Upper lobe of right lung (tissue), 1 donor: ENCODE results near the gene JMJD8. TPM values are rescaled to one million over a fixed set of nuclear protein-coding genes. Genes with fewer than 3 reads are reported as not detected.

ENCODE experiments used
- ATAC-seq: fragments of 200-7000 bp; cut with Tn5 transposase; one replicate; pipeline ENCODE4 v1.9.1; 2020; ENCODE audit warnings: mild to moderate bottlenecking, moderate library complexity
- DNase-seq: peaks from one replicate; pipeline ENCODE4 v3.0.0-alpha.2; 2020
- H3K27ac ChIP-seq: fragments of 200-600 bp; one replicate; pipeline ENCODE4 v1.8.0; 2022
- H3K27me3 ChIP-seq: fragments of 200-600 bp; one replicate; pipeline ENCODE4 v1.8.0; 2022; ENCODE audit warnings: mild to moderate bottlenecking
- H3K36me3 ChIP-seq: fragments of 200-600 bp; one replicate; pipeline ENCODE4 v1.8.0; 2022
- H3K4me1 ChIP-seq: fragments of 200-600 bp; one replicate; pipeline ENCODE4 v1.8.0; 2022
- H3K4me3 ChIP-seq: fragments of 200-600 bp; one replicate; pipeline ENCODE4 v1.8.0; 2022; ENCODE audit warnings: mild to moderate bottlenecking
- H3K9me3 ChIP-seq: fragments of 200-600 bp; one replicate; pipeline ENCODE4 v1.8.0; 2022
- intact Hi-C: fragments of 100-400 bp; cut with DNase I; formaldehyde crosslinking; loops from one replicate; pipeline ENCODE4 v1.11.0; 2022
- total RNA-seq: library from RNA; stranded (reverse); fragmentation: NEBNext Ultra II Directional; extraction: Animal tissue kit (Norgen Biotek cat#: 25700); gene quantifications from one replicate; pipeline ENCODE4 v1.2.1, GENCODE V29; 2021
- TF ChIP-seq, protein P1 (sequence below): fragments of 200-600 bp; IDR thresholded peaks from one replicate; pipeline ENCODE4 v1.8.0; 2022; ENCODE audit warnings: antibody characterized with exemption
- donor health status: DM: no; HTN: yes; CAD: no; lungs with severe emphysema.

JMJD8 gene
- total RNA-seq, 1 donor from 2014 or later: 51.3 TPM

DNA sequence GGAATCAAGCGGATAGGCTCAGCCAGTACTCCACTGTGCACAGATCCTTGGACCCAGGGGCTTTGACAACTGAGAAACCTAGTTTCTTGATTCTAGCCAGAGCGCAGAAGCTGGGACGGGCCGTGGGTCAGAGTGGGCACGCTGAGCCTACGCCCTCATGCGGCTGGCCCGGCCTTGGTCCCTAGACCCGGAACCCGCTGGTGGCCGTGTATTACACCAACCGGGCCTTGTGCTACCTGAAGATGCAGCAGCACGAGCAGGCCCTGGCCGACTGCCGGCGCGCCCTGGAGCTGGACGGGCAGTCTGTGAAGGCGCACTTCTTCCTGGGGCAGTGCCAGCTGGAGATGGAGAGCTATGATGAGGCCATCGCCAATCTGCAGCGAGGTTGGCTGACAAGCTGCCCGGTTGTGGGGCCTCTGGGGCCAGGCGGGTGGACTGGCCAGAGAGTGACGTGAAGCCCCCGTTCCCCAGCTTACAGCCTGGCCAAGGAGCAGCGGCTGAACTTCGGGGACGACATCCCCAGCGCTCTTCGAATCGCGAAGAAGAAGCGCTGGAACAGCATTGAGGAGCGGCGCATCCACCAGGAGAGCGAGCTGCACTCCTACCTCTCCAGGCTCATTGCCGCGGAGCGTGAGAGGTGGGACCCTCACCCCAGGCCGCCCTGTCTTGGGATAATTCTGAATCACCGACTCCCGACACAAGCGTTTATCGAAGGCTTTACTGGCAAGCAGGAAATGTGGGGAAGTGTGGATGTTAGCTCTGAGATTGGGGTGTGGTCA lies 3.0 kb downstream of the JMJD8 start:
- TF ChIP-seq, protein P1, sequence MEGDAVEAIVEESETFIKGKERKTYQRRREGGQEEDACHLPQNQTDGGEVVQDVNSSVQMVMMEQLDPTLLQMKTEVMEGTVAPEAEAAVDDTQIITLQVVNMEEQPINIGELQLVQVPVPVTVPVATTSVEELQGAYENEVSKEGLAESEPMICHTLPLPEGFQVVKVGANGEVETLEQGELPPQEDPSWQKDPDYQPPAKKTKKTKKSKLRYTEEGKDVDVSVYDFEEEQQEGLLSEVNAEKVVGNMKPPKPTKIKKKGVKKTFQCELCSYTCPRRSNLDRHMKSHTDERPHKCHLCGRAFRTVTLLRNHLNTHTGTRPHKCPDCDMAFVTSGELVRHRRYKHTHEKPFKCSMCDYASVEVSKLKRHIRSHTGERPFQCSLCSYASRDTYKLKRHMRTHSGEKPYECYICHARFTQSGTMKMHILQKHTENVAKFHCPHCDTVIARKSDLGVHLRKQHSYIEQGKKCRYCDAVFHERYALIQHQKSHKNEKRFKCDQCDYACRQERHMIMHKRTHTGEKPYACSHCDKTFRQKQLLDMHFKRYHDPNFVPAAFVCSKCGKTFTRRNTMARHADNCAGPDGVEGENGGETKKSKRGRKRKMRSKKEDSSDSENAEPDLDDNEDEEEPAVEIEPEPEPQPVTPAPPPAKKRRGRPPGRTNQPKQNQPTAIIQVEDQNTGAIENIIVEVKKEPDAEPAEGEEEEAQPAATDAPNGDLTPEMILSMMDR: peak; percentile 11
- H3K27ac ChIP-seq: peak overlapping the region; percentile 89
- ATAC-seq (no peak), DNase-seq (no peak)
- H3K36me3 ChIP-seq: peaks cover 17% of the 10 kb centered on the region
- no peaks in the 10 kb centered on the region for H3K9me3 ChIP-seq
- peak overlapping the region; percentile 70 for H3K4me3 ChIP-seq
- H3K27me3 ChIP-seq: no peaks in the 10 kb centered on the region
- intact Hi-C loops: no loop called here
- peaks cover 37% of the 10 kb centered on the region for H3K4me1 ChIP-seq

DNA sequence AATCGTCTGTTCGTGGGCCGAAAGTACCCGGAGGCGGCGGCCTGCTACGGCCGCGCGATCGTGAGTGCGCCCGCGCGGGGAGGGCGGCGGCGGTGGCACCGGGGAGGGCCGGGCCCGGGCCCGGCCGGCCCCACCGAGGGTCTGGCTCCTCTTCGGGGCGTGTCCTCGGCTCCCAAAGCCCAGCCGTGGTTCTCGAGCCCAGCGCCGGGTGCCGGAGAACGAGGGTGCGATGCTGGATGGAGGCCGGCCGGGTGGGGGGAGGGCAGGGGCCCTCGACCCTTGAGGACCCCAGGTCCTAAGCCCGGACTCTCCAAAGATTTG lies 3.5 kb downstream of the JMJD8 start:
- intact Hi-C loops: no loop called here
- Histone ChIP-seq H3K27ac (peak overlapping the region; percentile 89), H3K4me3 (peak overlapping the region; percentile 70), H3K27me3 (no peaks in the 10 kb centered on the region), H3K36me3 (peaks cover 17% of the 10 kb centered on the region), H3K4me1 (peaks cover 32% of the 10 kb centered on the region), H3K9me3 (no peaks in the 10 kb centered on the region)
- ATAC-seq (no peak), DNase-seq (no peak)
- TF ChIP-seq, protein P1: no peak

DNA sequence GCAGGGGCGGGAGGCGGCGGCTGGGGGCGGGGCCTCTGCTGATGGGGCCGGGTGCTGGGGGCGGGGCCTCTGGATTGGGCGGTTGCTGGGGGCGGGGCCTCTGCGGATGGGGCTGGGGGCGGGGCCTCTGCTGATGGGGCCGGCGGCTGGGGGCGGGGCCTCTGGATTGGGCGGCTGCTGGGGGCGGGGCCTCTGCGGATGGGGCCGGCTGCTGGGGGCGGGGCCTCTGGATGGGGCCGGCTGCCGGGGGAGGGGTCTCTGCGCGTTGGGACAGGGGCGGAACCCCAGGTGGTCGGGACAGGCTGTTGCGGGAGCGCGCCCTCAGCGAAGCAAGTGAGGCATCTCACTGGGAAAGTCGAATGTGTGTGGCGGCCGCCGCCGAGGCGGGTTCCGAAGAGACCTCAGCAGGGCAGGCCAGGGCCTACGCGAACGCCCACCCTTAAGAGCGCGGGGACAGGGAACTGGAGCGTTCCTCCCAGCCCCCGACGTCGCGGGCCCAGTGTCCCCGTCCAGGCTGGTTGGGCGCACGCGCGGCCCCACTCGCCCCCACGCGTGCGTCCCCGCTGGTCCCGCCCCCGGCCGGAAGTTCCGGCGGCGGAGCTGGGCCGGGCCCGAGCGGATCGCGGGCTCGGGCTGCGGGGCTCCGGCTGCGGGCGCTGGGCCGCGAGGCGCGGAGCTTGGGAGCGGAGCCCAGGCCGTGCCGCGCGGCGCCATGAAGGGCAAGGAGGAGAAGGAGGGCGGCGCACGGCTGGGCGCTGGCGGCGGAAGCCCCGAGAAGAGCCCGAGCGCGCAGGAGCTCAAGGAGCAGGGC lies 4.1 kb downstream of the JMJD8 start, which contains the start of gene STUB1:
TSS of gene STUB1 (plus strand) at position 597 of the 811 bp plus-strand sequence. CDS start at position 713, 116 bp downstream.
- Histone ChIP-seq H3K27me3 (no peaks in the 10 kb centered on the region), H3K4me3 (peak within 1 kb of the TSS; percentile 70), H3K4me1 (peaks cover 30% of the 10 kb centered on the region), H3K9me3 (no peaks in the 10 kb centered on the region), H3K36me3 (peaks cover 17% of the 10 kb centered on the region), H3K27ac (peak within 1 kb of the TSS; percentile 89)
- DNase-seq (peak; percentile 94), ATAC-seq (peak; percentile 84)
- intact Hi-C loops: no loop called here
- TF ChIP-seq, protein P1: no peak

DNA sequence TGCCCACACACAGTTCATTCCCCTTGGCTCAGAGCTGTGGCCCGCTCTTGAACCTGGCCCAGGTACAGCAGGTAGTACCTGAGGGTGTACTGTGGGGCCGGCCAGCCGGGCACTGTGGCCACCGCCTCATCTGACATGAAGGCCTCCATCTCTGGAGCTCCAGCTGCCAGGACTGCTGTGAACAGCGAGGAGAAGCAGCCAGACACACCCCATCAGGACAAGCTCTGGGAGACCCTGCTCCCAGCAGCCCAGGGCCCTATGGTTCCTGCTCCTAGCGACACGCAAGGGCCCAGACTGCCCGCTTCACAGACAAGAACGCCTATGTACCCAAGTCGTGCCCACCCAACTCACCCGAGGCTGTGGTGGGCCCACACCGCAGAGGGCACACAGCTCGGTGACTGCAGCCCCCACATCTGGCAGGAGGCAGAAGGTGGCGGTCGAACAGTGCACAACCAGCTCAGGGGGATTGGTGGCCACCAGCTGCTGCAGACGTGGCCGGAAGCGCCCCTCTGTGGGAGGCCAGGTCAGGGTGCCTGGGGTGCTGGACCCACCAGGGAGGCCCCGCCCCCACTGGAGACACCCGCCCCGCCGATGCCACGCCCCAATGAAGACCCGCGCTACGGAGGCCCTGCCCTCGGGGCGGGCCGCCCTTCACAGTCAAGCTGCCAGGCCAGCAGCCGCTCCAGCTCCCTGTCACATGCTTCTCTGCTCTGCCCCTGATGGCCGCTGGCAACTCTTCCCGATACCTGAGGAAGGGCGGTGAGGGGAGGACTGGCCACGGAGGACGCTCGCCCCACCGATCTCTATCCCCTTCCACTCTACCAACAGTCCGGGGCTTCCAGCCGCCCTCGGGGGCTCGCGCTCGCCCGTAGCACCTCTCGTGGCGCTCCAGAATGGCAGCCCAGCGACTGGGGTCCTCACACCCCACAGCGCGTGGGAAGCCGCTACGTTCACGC lies 5.0 kb downstream of the JMJD8 start:
- Histone ChIP-seq H3K4me1 (peaks cover 31% of the 10 kb centered on the region), H3K4me3 (peak overlapping the region; percentile 70), H3K36me3 (peaks cover 17% of the 10 kb centered on the region), H3K27me3 (no peaks in the 10 kb centered on the region), H3K27ac (peak overlapping the region; percentile 77), H3K9me3 (no peaks in the 10 kb centered on the region)
- DNase-seq (peak; percentile 86), ATAC-seq (peak; percentile 13)
- TF ChIP-seq, protein P1: no peak
- intact Hi-C loops: no loop called here

DNA sequence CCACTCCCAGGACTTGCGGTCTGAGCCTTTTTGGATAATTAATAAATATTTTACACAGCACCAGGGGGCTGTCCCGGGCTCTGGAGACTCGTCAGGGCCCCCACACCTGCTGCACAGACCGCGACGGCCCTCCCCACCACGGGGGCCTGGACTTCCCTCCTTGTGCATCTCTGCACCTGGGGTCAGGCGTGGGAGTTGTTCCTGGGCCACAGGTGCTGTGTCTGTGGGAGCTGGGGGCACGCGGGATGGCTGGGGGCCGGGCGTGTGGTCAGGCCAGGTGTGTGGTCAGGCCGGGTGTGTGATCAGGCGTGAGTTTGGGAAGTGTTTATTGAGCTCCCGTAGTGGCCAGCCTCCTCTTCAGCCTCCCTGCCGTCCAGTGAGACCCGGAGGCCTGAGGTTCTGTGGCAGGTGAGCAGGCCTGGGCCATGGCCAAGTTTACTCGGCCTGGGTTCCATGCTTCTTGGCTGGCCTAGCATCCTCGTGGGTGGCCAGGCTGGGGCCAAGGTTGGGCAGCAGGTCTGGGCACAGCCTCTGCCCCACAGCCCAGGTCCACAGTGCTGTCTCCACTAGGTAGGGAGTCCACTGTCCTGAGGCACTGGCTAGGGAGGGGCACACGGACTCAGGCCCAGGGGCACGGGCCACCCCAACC lies 5.8 kb downstream of the JMJD8 start:
- Histone ChIP-seq H3K27me3 (no peaks in the 10 kb centered on the region), H3K36me3 (peaks cover 20% of the 10 kb centered on the region), H3K9me3 (no peaks in the 10 kb centered on the region), H3K4me3 (no peak overlapping the region), H3K27ac (no peak overlapping the region), H3K4me1 (peaks cover 27% of the 10 kb centered on the region)
- DNase-seq: no peak
- intact Hi-C loops: no loop called here
- TF ChIP-seq, protein P1: no peak
- ATAC-seq: no peak
